Right lung (tissue), 5 donors: ENCODE data around the gene CDH12. TPM values are rescaled to one million over a fixed set of nuclear protein-coding genes. Genes with fewer than 3 reads are reported as not detected.
"Not testable (repeated sequence)": the region's sequence is repeated elsewhere in the genome, so short reads cannot be mapped to it uniquely, and the experiment has no call there.

Experiments
- DNase-seq, 2 donors: peaks; one replicate each; pipeline ENCODE4 v3.0.0-alpha.2; 2013
- polyA plus RNA-seq, 5 donors: library from polyadenylated mRNA; unstranded; fragments of 120-200 nt; gene quantifications; one replicate each; pipeline versions ENCODE4 v1.2.1 to v1.2.3, GENCODE V29; 2013; ENCODE audit warnings: inconsistent platforms in 1 of 5, low replicate concordance in 1 of 5; ENCODE audit not compliant: insufficient read length in 5 of 5, insufficient read depth in 1 of 5

CDH12 gene
- polyA plus RNA-seq, 5 donors: 2.8 to 7.0 (median 4.4) TPM

- DNase-seq: no peak
Measured at GRCh38 chr5:22023784-22024183, 829.4 kb downstream of the CDH12 start.

DNA sequence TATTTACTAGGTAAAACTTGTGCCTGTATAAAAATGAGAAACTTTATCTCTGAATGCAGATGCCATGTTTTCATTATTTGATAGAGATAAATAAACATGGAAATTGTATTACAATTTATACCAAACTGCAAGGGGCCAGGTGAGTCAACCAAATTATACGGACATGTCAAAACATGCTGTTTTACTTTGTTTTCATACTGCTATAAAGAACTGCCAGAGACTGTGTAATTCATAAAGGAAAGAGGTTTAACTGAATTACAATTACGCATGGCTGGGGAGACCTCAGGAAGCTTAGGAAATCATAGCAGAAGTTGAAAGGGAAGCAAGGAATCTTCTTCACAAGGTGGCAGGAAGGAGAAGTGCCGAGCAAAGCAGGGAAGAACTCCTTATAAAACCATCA, 840.3 kb downstream of the CDH12 start:
- not testable (repeated sequence) for DNase-seq

GRCh38 chr5:22010808-22011207, 842.3 kb downstream of the CDH12 start:
- not testable (repeated sequence) for DNase-seq

DNA sequence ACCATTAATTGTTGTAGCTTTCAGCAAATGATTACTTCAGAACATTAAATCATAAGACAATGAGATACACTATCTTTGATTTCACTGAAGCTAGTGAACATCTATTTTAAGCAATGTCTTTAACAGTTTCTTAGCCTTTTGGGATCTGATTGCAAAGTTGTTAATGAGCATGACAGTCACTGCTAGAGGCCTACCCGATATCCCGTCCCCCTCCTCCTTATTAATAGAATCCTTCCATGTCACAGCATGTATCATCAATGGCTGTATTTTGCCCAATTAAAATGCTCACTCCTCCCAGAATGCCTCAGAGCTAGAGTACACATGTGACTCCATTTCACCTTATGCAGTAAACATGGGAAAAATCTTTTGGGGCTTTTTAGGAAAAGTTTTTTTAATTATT, 852.0 kb downstream of the CDH12 start:
- not testable (repeated sequence) for DNase-seq

DNA sequence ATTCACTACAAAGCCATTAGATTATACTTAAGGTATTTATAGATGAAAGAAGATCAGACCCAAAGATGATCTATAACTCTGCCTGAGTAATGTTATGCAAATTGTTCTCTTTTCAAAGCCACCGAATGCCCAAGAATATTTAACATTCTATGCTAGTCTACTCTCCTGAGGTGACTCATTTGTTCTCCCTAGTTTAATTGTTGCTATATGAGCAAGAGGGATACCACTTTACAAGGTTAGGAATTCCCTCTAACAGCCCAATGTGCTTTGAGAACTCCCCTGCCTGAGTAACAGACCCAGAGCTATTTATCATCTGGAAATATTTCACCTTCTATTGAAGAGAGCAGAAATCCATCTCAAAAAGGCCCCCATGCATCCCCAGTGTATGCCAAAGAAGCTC, 867.3 kb downstream of the CDH12 start:
- DNase-seq: not testable (repeated sequence)

GRCh38 chr5:21951571-21951970, 901.6 kb downstream of the CDH12 start:
- not testable (repeated sequence) for DNase-seq

DNA sequence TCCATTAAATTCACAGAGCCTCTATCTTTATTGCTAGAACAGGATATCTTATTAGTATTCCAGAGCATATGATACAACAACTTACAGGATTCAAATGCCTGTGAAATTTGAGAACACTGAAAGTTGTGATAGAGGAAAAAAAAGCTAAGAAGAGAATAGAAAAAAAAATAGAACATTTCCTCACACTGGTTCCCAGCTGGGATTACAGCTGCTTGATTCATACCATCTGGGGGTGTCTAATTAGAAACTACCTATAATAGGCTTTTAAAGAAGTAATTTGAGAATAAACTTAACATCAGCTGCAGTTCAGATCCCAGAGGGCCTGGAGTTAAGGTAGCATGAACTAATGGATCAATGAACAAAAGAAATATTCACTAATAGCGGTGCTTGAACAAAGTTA, 922.0 kb downstream of the CDH12 start:
- DNase-seq: peak; percentile 24 to 32

DNA sequence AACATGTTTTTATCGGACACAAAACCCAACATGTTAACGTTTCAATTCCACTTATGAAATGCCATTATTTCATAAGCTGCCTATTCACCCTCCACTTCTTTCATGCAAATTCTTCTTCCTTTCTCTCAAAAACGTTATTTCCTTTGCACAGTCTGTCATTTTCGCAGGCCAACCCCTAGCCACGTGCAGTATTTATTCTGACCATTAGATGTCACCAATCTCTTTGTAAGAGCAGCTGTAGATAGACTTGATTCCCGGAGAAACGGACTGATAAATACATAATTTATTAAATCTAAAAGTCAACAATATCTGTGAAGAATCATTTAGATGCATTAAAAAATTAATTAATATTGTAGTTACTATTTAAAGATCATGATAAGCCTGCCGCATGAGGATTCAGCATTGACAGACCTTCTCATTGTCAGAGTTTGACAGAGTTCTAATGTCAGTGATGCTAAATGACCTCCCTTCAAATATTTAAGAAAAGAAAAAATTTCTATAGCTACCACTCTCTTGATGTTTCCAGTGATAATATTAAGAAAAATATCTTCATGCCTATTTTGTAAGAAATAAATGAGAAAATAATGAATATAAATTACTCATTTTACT, 933.6 kb downstream of the CDH12 start:
- DNase-seq: peak; percentile 18 to 42

DNA sequence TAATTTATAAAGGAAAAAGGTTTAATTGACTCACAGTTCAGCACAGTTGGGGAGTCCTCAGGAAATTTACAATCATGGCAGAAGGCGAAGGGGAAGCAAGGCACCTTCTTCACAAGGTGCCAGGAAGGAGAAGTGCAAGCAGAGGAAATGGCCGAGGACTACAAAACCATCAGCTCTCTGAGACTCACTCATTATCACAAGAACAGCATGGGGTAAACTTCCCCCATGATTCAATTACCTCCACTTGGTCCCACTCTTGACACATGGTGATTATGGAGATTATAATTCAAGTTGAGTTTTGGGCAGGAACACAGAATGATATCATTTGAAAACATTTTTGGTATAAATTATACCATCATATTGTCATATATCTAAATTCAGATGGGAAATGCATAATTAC, 934.7 kb downstream of the CDH12 start:
- no peak for DNase-seq

DNA sequence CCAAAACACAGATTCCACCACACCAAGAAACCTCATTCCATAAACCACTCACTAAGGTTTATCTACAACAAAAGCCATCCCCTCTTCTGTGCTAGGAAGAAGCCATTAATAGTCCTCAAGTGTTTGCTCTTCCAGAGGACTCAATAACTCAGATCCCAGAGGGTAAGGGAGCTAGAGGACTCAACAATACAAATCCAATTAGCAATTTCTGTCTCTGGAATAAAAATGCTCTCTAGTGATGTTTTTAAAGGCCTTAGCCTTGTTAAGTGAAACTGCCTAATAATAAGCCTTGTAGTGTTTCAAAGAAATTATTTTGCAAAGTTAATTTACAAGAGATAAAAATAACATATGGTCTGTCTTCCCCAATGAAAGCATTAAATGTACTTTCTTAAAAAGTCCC, 942.4 kb downstream of the CDH12 start:
- no peak for DNase-seq

GRCh38 chr5:21895766-21896350, 957.3 kb downstream of the CDH12 start:
- no peak for DNase-seq

GRCh38 chr5:21893161-21893560, 960.0 kb downstream of the CDH12 start:
- DNase-seq: no peak

DNA sequence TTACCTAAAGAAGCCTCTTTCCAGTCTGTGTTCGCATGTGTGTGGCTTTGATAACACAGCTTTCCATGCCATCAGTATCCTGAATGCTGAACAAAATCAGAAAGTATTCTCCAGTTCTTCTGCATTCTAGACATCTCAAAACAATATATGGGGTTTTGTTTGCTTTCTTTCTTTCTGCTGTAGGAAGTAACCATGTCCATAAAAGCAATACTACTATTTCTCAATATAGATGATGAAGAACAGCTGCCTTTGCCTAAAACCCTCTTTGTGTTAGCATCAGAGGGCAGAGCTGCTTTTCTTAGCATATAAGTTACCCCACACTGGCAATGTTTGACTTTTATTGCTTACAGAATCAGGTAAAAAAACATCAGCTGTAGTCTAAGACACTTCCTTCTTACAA, 963.6 kb downstream of the CDH12 start:
- DNase-seq: peak in 1 of 2 donors; percentile 30

DNA sequence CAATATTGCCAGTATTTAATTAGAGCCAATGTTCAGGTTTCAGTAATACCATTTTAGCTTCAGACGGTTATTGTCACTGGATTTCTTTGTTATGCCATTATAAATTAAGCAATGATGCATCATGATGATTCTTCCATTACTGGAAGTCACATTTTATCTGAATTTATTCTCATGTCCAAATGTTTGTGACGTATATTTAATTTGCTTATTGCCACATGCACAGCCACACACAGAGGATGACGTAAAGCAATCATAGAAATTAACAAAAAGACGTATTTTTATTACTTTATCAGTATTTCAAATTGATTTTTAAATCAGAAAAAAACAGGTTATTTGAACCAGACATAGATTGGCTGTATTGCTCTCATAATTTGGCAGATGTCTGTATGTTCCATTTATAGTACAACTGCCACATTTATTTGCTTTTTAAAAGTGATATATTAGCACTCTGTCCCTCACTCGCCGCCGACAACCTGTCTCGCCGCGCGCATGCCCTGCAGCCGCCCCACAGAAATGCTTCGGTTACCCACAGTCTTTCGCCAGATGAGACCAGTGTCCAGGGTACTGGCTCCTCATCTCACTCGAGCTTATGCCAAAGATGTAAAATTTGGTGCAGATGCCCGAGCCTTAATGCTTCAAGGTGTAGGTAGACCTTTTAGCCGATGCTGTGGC, 970.9 kb downstream of the CDH12 start:
- no peak for DNase-seq

DNA sequence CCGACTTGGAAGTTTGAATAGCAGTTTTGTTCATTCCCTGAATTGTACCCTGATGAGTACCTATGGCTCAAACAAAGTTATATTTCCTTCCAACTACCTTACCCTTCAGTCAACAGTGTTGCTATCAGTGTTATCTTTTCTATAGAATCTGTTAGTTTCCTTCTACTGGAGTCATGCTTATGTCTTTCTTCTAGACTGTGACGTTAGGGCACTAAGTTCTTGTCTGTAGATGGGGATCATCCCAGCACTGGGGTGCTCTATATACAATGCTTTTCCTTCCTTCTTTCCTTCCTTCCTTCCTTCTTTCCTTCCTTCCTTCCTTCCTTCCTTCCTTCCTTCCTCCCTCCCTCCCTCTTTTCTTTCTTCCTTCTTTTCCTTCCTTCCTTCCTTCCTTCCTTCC, 973.0 kb downstream of the CDH12 start:
- DNase-seq: no peak

DNA sequence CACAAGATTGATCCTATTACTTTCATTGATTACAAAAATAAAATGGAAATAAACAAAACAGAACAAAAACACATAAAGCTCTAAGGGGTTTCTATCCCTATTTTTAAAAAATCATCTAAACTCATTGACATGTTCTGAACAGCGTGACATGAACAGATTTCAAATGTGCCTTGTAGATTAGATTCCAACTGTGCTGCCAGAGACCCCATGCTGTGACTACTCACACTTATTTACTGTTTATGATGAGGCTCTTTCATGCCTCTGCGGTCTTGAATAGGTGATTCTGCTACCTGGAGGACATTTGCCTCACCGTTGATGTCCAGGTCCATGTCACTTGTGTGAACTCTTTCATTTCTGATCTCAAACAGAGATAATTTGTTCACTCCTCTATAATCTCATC, 990.2 kb downstream of the CDH12 start:
- no peak for DNase-seq

- no peak for DNase-seq
Measured at GRCh38 chr5:21858441-21858840, 994.7 kb downstream of the CDH12 start.

DNA sequence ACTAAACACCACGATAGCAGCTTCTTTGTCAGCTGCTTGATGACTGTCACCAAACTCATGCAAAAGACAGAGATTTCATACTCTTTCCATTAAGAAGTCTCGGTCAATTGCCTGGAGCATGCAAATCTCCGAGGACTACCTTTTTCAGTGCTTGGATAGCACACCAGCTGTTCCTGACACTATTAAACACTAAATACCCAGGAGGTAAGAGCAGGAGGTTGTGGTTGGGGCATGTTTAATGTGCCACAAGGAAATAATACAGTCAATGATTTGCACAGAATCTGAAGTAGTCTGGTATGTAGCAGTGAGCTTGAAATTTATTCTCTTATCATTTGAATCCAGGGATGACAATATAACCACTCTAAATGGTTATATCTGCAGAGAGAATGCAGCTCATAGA, 996.2 kb downstream of the CDH12 start:
- DNase-seq: no peak

GRCh38 chr5:21847300-21847699, 1005.8 kb downstream of the CDH12 start:
- DNase-seq: no peak

GRCh38 chr5:21844960-21845359, 1008.2 kb downstream of the CDH12 start:
- DNase-seq: no peak

GRCh38 chr5:21834863-21835262, 1018.3 kb downstream of the CDH12 start:
- no peak for DNase-seq

- no peak for DNase-seq
Measured at GRCh38 chr5:21831145-21831787, 1021.9 kb downstream of the CDH12 start.

DNA sequence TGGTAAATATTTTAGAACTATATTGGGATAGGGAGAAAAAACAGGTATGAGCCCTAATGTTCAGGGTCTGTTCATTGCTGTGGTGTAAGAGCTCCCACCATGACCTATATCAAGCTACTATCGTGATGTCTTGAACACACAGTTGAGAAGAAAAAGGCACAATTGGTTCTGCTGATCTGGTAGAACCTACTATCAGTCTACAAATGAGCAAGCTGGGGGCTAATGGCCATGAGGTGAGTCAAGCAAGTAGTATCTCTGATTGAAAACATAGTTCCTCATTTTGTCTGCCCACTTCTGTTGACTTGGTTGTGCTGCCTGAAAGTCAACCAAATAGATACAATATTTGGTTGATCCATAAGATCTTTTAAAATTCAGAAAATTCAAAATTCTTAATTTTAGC, 1026.3 kb downstream of the CDH12 start:
- DNase-seq: no peak
